GM10266 (cell line): ENCODE measurements around the gene DCUN1D2.

ENCODE experiments used
- DNase-seq: peaks from one replicate; pipeline ENCODE4 v3.0.0; 2012; ENCODE audit errors: extremely low spot score
- CTCF ChIP-seq: IDR thresholded peaks from 2 replicates; pipeline ENCODE4 v1.5.1; 2012; ENCODE audit warnings: mild to moderate bottlenecking, low read depth; ENCODE audit not compliant: control insufficient read depth, insufficient read depth; ENCODE audit errors: missing control alignments

The DCUN1D2 gene

GRCh38 chr13:113489549-113490495 is 689 bp downstream of the DCUN1D2 start:
- peak; percentile 65 for DNase-seq
- TF ChIP-seq CTCF = no peak

GRCh38 chr13:113489171-113489548 is 1.4 kb downstream of the DCUN1D2 start:
- no peak for DNase-seq
- TF ChIP-seq CTCF = no peak

- no peak for DNase-seq
- no peak for TF ChIP-seq CTCF
Measured at GRCh38 chr13:113488283-113488682, 2.2 kb downstream of the DCUN1D2 start.

- TF ChIP-seq CTCF = no peak
- DNase-seq = no peak
Measured at GRCh38 chr13:113486698-113487097, 3.8 kb downstream of the DCUN1D2 start.

GRCh38 chr13:113485545-113485944 is 5.0 kb downstream of the DCUN1D2 start:
- TF ChIP-seq CTCF = no peak
- no peak for DNase-seq

- DNase-seq = no peak
- TF ChIP-seq CTCF = no peak
Measured at GRCh38 chr13:113483504-113484293, 6.8 kb downstream of the DCUN1D2 start.
